Epithelial cell of proximal tubule (primary cell): ENCODE measurements around the gene STAB2. TPM values are rescaled to one million over a fixed set of nuclear protein-coding genes. Genes with fewer than 3 reads are reported as not detected.

Source experiments
- DNase-seq: peaks from one replicate; pipeline ENCODE4 v3.0.0-alpha.2; 2011; ENCODE audit warnings: low read depth
- H3K4me3 ChIP-seq: 2 replicates; pipeline ENCODE4 v1.5.1; 2011; ENCODE audit warnings: low read depth, mild to moderate bottlenecking, low read length
- total RNA-seq: library from RNA; depleted of rRNA; stranded (reverse); fragments of >200 nt; gene quantifications from 2 replicates; pipeline ENCODE4 v1.2.3, GENCODE V29; 2015
- TF ChIP-seq, protein P1 (sequence below): conservative IDR thresholded peaks from 2 replicates; pipeline ENCODE4 v1.5.1; 2012; ENCODE audit warnings: low read depth, mild to moderate bottlenecking, low read length

The STAB2 gene
- total RNA-seq, 1 donor from 2014 or later = not detected

DNA sequence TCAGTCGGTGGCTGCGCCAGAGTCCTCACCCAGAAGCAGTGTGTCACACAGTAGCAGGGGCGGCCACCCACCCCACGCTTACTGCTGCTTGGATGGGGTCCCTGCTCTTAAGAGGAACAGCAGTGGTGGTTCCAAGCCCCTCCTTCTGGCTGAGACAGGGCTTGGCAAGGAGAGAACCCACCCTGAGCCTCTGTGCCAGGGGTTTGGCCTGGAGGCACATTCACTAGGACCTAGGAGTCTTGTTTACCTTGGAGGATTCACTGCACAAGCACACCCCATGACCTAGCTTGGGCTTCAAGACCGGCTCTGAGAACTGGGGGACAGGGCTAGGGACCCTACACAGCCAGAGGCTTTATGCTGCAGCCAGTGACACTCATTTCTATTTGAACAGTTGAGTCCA is 175.4 kb downstream of the STAB2 start:
- TF ChIP-seq, protein P1, sequence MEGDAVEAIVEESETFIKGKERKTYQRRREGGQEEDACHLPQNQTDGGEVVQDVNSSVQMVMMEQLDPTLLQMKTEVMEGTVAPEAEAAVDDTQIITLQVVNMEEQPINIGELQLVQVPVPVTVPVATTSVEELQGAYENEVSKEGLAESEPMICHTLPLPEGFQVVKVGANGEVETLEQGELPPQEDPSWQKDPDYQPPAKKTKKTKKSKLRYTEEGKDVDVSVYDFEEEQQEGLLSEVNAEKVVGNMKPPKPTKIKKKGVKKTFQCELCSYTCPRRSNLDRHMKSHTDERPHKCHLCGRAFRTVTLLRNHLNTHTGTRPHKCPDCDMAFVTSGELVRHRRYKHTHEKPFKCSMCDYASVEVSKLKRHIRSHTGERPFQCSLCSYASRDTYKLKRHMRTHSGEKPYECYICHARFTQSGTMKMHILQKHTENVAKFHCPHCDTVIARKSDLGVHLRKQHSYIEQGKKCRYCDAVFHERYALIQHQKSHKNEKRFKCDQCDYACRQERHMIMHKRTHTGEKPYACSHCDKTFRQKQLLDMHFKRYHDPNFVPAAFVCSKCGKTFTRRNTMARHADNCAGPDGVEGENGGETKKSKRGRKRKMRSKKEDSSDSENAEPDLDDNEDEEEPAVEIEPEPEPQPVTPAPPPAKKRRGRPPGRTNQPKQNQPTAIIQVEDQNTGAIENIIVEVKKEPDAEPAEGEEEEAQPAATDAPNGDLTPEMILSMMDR = no peak
- no peak for DNase-seq
- no peak overlapping the region for H3K4me3 ChIP-seq

DNA sequence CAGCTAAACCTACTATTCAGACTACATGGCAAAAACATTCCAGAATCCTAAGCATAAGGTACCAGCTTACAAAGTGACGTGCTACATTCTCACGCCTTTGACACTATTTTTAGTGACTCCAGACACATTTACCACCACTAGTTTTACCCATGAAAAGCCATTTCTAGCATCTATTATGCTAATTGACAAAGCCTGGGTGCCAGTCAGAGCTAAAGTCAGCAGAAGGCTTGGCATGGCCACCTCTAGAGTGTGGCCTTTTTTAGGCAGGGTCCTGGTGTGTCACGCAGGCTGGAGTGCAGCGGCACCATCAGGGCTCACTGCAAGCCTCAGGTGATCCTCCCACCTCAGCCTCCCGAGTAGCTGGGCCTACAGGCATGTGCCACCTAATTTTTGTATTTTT is 178.2 kb downstream of the STAB2 start:
- no peak for DNase-seq
- TF ChIP-seq, protein P1 = no peak
- no peak overlapping the region for H3K4me3 ChIP-seq

DNA sequence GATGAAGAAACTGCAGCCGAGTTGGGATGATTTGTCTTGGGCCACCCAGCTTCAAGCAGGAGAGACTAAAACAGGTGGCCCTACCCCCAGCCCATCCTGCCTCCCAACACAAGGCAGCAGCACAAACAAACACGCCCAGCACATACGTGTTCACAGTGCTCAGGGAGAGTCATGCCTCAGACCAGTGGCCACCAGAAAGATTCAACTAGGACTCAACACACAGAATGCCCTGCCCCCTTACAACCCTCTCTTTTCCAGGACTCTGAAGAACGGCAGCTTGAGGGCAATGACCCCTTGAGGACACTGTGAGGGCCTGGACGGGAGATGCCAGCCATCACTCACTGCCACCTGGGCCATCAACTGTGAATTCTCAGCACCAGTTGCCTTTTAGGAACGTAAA is 179.0 kb downstream of the STAB2 start:
- H3K4me3 ChIP-seq = no peak overlapping the region
- no peak for DNase-seq
- TF ChIP-seq, protein P1 = no peak

DNA sequence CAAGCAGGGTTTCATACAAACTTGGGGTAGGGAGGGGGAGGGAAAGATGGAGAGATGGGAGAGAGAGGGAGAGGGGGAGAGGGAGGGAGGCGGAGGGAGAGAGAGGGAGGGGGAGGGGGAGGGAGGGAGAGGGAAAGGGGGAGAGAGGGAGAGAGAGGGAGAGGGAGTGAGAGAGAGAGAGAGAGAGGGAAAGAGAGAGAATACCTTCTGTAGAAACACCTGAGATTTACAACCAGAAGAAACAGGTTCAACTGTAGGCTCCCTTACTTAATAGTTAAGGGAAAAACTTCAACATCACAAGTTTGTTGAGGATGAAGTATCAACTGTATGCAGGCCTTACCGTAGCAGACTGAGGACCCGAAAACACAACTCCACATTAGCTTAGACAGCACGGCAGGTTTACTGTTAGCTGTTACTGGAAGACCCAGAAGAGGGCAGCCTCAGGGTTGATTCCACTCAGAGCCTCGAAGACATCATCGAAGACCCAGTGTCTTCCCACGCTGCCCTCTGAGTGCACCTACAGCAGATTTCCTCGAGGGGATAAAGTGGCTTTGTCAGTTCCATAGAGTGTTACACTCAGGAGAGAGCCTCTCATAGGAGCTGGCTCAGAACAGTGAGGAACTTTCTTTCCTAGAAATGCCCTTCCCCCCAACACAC is 181.5 kb downstream of the STAB2 start:
- no peak for DNase-seq
- TF ChIP-seq, protein P1 = no peak
- H3K4me3 ChIP-seq = no peak overlapping the region

DNA sequence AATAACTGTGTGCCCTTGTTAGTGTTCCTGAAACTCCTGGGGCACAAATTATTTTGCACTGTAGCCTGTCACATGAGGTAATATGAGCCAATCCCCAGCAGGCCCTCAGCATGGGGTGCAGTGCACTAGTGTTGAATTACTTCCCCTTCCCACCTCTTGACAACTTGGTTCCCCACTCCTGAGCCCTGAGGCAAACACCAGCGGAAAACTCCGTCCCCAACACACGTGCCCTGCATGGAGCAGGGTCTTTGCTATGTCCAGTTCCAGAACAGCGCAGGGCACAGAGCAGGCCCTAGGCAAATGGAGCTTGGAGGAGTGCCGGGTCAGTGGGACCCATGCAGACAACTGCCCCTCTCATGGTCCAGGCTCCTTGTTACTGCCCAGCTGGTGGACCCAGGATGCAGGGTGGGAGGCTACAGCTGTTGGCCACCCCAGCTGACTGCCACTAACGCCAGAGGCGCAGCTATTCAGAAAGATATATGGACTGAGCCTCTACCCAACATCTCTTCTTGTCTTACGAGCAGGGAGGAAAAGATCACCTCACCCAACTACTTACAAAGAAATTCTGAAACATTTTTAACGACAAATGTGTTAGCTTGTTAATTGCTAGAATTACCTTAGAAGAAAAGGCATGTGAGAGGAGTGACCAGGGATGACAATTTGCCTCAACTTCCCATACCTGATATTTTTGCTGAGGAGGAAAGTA is 182.3 kb downstream of the STAB2 start:
- H3K4me3 ChIP-seq = no peak overlapping the region
- TF ChIP-seq, protein P1 = no peak
- no peak for DNase-seq

DNA sequence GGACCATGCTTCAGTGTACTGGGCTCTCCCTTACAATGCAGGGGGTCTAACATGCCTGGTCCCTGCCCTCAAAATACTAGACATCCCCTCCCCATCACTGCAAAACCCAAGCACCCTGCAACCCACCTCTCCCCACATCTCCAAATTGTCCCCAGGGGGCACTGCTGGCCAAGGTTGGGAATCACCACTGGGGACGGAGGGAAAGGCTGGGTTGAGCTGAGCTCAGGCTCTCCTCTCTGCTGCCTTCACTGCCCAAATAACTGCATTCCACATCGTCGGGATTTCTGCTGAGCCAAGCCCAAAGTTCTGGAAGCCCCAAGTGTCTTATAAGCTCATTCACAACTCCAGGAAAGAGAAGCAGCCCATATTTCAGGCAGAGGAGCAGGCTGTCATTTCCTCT is 184.4 kb downstream of the STAB2 start:
- TF ChIP-seq, protein P1 = peak; percentile 82
- H3K4me3 ChIP-seq = no peak overlapping the region
- DNase-seq = no peak
